ENCODE data around the gene DDX31. TPM values are rescaled to one million over a fixed set of nuclear protein-coding genes. Genes with fewer than 3 reads are reported as not detected.

The DDX31 gene
- total RNA-seq, 1 donor from 2014 or later, result 6.4 TPM

DNA sequence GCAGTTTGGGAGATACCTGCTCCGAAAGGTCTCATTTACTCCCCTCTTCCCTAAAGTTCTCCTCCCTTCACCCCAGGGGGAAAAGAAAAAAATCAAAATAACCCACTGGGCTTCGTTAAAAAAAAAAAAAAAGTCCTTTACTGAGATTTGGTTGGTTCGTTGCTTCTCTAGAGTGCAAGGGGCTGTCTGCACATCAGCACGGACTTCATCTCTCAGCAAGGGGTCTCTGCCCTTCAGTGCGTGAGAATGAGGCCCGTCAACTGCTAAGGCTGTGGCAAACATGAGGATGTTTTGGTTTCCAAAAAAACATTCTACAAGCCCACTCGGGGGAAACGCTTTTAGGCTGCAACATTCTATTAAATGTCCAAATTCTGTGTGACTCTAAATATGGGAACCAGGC lies 77.3 kb downstream of the DDX31 start:
- ATAC-seq, result no peak

DNA sequence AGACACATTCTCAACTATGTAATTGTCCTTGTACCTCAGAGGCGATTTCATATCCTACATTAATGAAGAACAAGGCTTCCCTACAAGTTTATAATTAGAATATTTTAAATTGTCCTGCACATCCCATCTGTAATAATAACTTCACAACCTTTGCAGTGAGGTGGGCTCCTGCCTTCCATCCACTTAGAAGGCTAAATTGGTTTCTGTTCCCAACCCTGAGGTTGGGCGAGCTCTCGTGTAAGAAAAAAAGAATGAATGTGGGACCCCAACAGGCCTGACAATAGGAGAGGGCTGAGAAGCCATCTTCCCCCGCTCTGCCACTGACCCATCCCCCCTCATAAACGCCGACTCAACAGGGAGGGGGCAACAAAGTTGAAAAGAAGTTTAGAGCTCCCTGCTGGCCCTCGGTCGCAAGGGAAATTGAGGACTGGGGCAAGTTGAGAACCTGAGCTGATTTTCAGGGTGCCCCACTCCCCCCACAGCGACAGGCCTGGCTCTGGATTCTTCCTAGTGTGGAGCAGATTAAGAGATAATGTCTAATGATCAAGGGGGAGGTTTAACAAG lies 78.0 kb downstream of the DDX31 start:
- no peak for ATAC-seq

DNA sequence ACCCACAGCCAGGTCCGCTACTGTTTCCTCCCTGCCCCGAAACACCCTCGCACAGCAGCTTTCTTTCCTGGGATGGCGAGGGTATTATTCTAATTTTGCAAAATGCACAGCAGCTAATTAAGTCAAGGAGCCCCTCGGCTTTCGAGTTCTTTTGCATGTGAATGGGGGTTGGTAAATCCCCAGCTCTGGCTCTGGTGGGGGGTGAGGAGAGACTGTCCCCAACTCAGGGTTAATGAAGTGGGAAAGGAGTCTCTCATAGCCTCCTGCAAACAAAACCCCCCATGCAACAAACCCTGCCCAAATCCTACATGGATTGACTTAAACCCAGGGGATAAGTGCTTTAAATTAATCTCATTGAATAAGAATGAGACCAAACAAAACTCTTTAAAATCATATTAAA lies 78.5 kb downstream of the DDX31 start:
- no peak for ATAC-seq

DNA sequence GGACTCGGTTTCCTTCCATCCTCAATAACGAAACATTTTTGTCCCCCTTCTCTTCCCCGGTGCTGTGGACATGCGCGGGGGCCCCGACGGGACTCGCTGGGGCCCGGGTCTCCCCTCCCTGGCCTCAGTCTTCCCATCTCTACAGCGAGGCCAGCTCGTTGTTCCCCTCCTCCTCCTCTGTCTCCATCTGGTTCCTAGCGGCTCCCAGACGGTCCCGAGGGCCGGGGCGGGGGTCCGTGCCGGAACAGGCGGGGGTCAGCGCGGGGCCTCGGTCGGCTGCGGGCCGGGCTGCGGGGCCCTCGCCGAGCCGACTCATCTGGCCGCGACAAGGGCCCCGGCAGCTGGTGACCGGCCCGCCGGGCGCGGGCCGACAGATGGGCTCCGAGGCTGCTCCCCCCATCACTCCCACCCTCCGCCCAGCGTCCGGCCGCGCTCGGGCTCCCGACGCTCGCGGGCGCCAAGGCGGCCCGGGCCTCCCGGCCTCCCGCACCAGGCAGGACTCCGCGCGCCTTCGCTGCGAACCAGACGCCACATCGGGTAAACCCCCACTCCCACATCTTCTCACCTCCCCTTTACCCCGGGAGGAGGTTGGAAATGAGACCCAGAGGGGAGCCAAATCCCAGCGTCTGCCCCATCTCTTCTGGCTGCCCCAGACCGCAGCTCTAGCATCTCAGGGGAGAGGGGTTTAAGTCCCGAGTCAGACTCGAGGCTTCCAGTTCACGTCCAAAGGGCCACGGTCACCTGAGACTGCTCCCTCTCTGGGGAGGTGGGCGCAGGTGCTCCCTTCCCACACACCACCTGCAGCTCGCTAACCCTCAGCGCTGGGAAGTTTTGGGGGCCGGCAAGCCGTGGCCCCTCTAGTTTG lies 79.2 kb downstream of the DDX31 start:
- no peak for ATAC-seq

DNA sequence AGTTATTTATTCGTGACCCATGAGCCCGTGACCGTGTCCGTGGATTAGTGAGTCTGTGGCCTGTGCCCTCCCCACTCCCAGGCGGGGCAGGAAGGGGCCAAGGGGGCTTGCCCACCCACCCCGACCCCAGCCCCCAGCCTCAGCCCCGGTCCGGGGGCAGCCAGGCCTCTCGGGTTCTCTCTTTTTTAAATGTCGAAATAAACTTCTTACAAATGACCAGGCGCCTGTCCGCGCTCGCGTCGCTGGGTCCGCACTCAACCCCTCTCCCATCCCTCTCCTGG lies 79.8 kb downstream of the DDX31 start:
- no peak for ATAC-seq

DNA sequence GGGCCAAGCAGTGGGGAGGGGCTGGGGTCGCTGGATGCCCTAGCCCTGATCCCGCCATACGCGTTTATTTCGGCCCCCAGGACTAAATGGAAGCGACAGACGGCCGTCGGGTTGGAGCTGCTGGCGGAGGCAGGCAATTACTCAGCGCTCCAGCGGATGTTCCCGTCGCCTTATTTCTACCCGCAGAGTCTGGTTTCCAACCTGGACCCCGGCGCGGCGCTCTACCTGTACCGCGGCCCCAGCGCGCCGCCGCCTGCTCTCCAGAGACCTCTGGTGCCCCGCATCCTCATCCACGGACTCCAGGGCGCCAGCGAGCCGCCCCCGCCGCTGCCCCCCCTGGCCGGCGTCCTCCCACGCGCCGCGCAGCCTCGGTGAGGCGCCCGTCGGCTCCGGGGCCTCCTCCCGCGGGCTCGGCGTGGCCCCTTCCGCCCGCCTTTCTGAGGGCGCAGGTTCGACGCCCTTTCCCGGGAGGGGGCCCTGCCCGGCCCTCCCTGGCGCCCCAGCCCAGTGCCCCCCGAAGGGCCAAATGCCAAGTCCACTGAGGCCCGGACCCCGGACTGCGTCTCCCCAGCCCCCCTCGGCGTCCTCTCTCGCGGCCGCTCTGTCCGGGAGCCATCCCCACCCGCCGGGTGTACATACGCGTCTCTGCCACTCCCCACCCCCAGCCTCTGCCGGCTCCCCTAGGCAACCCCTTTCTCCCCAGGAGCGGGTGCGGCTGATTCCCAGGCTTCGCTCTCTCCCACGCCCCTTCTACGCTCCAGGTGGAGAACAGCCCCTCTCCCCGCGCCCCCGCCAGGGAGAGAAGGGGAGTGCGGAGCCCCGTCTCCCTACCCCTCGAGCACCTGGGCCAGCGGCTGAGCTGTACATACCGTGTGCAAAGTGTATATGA lies 80.4 kb downstream of the DDX31 start:
- peak; percentile 16 for ATAC-seq

DNA sequence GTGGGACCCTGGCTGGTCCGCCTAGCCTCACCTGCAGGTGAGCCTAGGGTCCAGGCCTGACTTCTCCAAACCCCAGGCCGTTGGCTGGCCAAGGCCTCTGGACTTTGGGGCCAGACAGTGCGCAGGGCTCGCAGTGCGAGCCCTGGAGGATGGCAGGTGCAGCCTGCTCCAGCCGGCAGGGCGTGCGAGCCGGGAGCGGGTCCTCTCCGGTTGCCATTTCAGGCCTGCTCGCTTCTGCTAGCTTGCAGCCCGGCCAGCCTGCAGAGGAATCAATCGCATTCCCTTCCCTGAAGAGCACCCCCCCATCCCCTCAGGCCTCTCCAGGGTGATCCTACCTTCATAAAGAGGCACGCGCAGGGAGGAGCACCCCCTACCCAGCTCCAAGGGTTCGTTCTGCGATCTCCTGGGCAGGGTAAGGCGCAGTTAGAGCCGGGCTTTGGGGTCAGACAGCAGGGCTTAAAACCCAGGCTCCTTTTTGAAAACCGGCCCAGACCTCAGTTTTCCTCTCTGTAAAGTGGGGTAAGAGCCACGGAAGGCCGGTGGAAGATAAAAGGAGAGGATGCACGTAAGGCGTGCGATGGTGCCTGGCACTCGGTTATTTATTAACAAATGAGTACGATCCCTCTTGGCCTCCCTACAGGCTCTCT lies 81.2 kb downstream of the DDX31 start:
- no peak for ATAC-seq

DNA sequence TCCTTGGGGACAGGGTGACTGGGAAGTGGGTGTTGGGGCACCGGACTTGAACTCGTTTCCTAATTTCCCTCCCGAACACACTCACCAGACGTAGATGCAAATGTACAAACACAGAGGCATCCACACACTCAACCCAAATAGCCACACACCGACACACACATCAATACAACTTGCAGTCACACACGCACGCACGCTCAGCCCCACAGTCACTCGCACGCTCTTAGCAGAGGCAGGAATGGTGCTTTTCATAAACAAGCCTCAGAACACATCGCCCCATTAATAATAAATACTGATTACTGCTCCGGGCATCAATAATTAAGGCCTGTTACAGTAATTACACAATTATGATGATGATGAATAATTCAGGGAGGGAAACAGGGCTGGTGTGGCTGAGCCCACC lies 81.7 kb downstream of the DDX31 start:
- ATAC-seq, result no peak

DNA sequence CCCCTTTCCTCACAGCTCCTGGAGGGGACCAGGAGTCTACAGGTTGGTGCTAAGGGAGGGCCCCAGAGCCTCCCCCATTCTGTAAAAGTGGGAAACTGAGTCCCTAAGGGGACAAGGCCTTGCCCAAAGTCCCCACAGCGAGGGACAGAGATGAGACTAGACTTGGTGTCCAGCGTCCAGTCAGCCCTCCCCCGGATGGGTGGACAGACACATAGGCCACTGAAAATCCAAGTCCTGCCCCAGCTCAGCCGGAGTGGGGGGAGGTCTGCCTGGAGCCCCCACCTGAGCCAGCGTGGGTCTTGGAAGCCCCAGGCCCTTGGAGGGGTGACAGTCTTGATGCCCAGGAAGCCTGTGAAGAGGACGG lies 82.2 kb downstream of the DDX31 start:
- ATAC-seq, result no peak

DNA sequence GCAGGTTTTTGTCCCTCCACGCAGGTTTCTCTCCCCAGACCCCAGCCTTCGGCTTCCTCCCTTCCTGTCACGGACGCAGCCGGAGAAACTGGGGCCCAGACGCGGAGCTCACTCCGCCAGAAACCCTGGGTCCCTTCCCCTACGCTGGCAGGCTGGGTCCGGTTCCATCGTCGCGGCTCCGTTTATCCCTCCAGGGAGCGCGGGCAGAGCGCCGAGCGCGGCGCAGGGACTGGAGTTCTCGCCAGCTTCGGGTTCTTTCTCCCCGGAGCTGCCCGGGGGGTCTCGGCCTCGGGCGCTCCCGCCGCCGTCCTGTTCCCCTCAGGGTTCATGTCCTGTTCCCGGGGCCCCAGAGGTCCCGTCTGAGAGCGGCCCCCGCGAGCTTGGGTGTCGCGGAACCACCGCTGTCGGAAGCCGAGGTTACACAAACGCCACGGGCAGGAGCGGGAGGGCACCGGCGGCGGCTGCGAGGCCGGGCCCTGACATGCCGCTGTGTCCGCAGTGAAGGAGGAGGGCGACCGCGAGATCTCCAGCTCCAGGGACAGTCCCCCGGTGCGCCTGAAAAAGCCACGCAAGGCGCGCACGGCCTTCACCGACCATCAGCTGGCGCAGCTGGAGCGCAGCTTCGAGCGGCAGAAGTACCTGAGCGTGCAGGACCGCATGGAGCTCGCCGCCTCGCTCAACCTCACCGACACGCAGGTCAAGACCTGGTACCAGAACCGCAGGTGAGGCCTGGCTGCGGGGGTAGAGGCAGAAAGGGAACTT lies 82.8 kb downstream of the DDX31 start:
- no peak for ATAC-seq

DNA sequence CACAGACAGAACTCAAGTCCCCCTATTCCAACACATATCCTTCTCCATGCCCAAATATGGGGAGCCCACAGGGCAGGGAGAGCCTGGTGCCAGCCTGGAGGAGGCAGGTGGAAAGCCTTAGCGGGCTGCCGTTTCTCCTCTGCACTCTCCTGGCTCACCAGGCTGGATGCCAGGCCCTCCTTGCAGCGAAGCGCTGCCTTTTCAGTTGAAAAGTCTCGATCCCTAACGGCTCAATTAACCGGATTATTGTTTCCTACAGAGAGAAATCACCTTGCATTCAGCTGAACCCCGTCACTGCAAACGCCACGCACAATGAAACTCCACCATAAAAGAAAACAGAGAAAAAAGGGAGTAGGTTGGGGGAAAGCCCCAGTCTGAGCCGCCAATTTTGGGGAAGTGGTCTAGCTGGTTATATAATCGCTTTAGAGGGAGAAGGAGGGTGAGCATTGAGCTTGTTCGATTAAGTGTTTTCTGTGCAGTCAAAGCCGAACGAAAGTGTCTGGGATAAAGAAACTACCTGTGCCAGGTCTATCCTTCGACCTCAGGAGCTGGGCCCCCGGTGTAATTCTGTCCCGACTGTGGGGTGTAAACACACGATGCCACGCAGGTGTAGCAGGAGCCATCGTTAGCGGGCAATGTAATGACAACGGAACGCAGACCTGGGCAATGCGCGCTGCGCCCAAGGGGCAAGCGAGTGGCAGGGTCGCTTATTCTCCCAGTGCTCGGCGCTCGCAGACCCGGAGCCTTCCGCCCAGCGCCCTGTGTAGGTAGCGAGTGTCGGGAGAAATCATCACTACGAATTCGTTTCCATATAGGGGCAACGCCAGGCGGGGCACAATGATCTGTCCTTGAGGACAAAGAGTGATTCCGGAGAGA lies 83.6 kb downstream of the DDX31 start:
- no peak for ATAC-seq

DNA sequence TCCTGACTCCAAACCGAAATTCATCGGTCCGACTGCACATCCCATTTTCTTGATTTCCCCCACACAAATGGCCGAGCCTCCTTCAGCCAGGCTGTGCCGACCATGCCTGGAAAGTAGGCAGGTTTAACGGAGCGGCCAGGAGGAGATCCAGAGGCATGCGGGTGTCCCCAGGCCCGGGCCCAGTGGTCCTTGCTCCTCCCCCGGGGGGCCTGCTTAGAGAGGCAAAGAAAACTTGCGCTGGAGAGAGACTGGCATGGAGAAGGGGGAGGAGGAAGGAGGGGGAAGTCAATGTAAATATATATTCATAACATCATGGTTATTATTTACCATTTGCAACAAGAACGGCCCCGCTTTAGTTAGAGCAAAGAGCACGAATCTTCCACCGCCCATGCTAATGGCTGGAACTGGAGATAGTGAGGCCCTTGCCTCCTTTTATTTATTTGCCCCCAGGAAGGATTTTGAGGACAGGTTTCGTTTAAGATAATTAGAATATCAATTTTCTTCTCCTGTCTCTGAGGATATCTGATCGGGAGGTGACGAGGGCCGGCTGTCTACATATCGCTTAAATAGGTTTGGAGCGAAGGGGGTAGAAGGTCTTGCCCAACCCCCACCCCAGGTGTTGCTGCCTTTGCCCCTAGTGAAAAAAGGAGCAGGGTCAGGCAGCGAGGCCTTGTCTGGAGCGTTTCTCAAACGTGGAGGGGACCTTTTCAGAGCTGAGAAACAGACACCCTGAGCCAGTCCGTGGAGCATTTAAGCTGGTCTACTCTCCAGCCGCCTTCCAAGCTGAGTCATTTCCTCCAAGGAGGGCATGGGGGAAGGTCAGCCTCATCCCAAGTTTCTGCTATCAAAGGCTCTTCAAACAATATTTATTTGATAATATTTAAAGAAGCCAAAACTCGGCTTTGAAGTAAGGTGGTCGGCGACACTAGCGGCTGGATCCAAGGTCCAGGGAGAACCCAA lies 84.9 kb downstream of the DDX31 start:
- no peak for ATAC-seq

DNA sequence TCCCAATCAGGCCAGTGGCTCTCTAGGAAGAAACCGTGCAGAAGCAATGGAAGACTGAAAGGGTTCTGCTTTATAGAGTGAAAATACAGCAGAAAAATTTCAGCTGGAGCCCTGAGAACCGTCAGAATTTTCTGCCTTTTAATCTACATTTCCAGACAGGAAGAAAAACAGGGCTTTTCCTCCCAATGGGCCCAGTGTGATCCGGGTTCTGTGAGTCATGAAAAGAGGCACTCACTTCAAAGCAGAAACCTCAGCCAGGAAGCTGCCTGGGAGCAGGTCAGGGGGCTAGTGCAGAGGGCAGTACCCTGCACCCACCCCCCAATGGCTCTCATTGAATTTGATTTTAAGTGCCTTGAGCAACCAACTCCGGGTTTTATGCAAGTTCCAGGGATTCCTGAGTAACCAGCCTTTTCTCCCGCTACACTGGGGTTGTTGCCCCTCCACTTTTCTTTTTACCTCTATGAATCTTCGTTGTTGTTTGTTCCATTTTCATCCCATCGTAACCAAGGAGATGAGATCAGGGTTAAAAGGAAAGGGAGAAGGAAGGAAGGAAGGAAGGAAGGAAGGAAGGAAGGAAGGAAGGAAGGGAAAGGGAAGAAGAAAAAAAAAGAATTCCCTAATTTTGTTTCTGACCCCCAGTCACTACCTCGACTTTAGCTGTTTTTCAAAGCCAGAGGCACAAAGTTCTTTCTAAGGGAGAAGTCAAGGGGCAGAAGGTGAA lies 86.0 kb downstream of the DDX31 start:
- no peak for ATAC-seq

DNA sequence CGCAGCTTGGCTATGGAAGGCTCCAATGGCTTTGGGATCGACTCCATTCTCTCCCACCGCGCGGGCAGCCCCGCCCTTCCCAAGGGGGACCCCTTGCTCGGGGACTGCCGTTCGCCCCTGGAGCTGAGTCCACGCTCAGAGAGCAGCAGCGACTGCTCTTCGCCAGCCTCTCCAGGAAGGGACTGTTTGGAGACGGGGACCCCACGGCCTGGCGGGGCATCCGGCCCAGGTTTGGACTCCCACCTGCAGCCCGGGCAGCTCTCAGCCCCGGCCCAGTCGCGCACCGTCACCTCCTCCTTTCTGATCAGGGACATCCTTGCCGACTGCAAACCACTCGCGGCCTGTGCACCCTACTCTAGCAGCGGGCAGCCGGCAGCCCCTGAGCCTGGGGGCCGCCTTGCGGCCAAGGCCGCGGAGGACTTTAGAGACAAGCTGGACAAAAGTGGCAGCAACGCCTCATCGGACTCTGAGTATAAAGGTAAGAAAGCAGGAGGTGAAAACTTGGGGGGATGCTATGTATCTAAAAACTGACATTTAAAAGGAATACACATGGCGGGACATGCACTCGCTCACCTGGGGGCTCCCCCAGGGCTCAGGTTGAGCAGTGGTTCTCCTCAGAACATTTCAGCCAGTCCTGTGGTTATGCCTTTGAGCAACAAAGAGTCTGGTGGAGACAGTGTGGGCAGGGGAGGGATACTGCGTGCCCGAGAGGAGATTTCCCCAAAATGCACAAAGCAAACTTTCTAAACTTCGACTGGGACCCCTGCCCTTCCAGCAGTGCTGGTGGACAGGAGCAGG lies 86.8 kb downstream of the DDX31 start:
- no peak for ATAC-seq

DNA sequence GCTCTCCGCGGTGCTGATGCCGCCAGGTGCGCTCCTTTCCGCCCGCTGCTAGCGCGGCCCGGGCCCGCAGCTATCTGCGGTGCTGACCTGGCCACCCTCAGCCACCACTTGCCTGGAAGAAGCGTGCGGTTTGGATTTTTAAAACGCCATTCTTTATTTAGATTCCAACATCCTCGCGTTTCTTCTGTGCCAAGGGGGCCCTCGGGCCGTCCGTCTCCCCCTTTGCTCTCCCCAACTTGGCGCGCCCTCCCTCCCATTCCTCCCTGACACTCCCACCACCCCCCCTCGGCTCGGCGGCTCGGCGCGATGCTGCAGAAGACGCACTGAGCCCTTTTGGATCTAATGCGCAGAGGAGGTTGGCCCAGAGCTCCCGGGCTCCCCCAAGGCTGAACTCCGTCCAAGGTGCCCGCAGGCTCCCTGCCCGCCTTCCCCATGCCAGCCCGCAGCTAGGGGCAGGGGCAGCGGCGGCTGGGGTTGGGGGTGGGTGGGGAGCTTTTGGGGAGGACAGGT lies 87.5 kb downstream of the DDX31 start, which contains the start of gene BARHL1:
TSS of gene BARHL1 (plus strand) at position 331 of the 510 bp plus-strand sequence. CDS start 192 bp downstream, outside the sequence.
- peak; percentile 11 for ATAC-seq

DNA sequence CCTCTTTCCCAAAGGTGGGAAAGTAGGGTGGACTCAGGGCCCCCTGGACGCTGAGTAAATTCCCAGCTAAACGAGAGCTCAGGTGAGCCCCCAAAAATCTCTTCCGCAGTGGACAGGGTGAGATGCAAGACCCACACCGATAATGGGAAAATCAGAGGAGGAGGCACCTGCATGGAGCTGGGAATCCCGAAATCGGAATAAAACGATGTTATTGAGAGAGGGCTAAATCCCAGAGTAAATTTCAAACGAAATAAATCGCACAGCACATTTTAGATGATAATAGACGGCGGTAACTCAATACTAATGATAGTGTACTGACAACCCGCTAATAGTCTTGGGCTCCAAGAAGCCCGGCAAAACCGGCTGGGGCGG lies 90.4 kb downstream of the DDX31 start:
- ATAC-seq, result no peak

DNA sequence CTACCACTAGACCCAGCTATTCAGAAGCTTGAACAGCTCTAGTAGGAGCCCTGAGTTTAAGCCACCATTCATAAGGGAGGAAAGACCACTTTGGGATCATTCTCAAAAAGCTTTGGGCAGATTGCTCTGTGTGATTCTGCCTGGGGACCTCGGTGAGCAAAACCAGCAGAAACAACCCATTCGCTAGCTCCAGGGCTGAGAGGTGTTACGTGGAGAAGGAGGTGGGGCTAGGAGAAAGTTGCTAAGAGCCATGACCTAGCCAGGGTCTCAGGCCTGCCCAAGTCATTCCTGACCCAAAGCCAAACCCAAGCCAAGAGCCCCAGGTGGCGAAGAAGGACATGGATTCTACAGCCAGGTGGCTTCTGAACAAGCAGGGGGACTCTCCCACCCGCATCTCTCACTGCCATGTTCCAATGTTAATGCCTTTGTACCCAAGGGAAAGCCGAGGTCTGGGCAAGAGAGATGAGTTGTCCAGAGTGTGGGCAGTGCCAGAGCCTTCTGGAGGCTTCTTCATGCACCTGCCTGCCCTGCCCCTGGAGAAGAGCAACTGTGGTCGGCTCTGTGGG lies 91.3 kb downstream of the DDX31 start:
- ATAC-seq, result no peak

DNA sequence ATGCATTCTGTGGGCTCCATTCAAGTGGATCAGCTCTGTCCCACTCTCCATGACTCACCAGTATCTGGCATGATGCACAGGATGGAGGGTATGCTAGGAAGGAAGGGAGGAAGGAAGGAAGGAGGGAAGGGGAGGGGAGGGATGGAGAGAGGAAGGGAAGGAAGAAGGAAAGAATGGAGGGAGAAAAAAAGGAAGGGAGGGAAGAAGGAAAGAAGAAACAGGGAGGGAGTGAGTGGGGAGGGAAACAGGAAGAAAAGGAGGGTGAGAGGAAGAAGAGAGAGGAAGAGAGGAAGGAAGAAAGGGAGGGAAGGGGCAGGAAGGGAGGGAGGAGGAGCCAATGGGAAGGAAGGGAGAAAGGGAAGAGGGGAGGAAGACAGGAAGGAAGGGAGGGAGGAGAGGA lies 92.7 kb downstream of the DDX31 start:
- no peak for ATAC-seq

Measured in esophagus mucosa (tissue), 1 donor.